MG63 (cell line): ENCODE results near the gene RNF150. TPM values are rescaled to one million over a fixed set of nuclear protein-coding genes. Genes with fewer than 3 reads are reported as not detected.
A peak's percentile ranks its signal among the peaks of the same experiment; 100 is the strongest.

Experiments used
- DNase-seq: peaks from one replicate; pipeline ENCODE4 v3.0.0-alpha.2; 2020
- H3K27me3 ChIP-seq: fragments of 250-450 bp; sonication (Bioruptor Pico); 2 replicates; pipeline ENCODE4 v1.5.1; 2020; ENCODE audit warnings: mild to moderate bottlenecking, moderate library complexity
- H3K36me3 ChIP-seq: fragments of 250-450 bp; sonication (Bioruptor Pico); 2 replicates; pipeline ENCODE4 v1.5.1; 2020; ENCODE audit warnings: mild to moderate bottlenecking, moderate library complexity
- H3K4me3 ChIP-seq: fragments of 250-450 bp; sonication (Bioruptor Pico); 2 replicates; pipeline ENCODE4 v1.5.1; 2020; ENCODE audit warnings: mild to moderate bottlenecking, moderate library complexity
- H3K9me3 ChIP-seq: fragments of 250-450 bp; sonication (Bioruptor Pico); 2 replicates; pipeline ENCODE4 v1.5.1; 2020; ENCODE audit warnings: mild to moderate bottlenecking, moderate library complexity
- total RNA-seq: library from RNA; depleted of rRNA; stranded (reverse); fragments of >200 nt; shearing (Covaris generic); gene quantifications from 2 replicates; pipeline ENCODE4 v1.2.3, GENCODE V29; 2014; ENCODE audit warnings: low replicate concordance

RNF150 gene
- total RNA-seq, 1 experiment from 2014 or later = 7.4 TPM

GRCh38 chr4:140861359-140862176, 271.7 kb downstream of the RNF150 start:
- Histone ChIP-seq H3K36me3 (0 out of 2 replicates have a peak, but pooled peaks cover 3% of the 10 kb centered on the region), H3K9me3 (no peaks in the 10 kb centered on the region), H3K27me3 (no peaks in the 10 kb centered on the region), H3K4me3 (no peak overlapping the region)
- DNase-seq = peak; percentile 40

GRCh38 chr4:140858897-140859296, 274.4 kb downstream of the RNF150 start:
- Histone ChIP-seq H3K27me3 (no peaks in the 10 kb centered on the region), H3K4me3 (no peak overlapping the region), H3K9me3 (no peaks in the 10 kb centered on the region), H3K36me3 (no peaks in the 10 kb centered on the region)
- no peak for DNase-seq

GRCh38 chr4:140857111-140857510, 276.2 kb downstream of the RNF150 start:
- H3K27me3 ChIP-seq = no peaks in the 10 kb centered on the region

GRCh38 chr4:140856621-140857062, 276.6 kb downstream of the RNF150 start:
- peak; percentile 62 for DNase-seq
- Histone ChIP-seq H3K9me3 (no peaks in the 10 kb centered on the region), H3K27me3 (no peaks in the 10 kb centered on the region)

More at GRCh38 chr4:140857111-140857510, 276.2 kb downstream of the RNF150 start:
- Histone ChIP-seq H3K36me3 (no peaks in the 10 kb centered on the region), H3K9me3 (no peaks in the 10 kb centered on the region), H3K4me3 (no peak overlapping the region)
- DNase-seq = no peak

GRCh38 chr4:140854168-140854567, 279.1 kb downstream of the RNF150 start:
- Histone ChIP-seq H3K36me3 (no peaks in the 10 kb centered on the region), H3K4me3 (no peak overlapping the region), H3K9me3 (no peaks in the 10 kb centered on the region), H3K27me3 (no peaks in the 10 kb centered on the region)
- DNase-seq = no peak

More at GRCh38 chr4:140856621-140857062, 276.6 kb downstream of the RNF150 start:
- Histone ChIP-seq H3K4me3 (no peak overlapping the region), H3K36me3 (no peaks in the 10 kb centered on the region)

GRCh38 chr4:140851804-140852203, 281.5 kb downstream of the RNF150 start:
- H3K4me3 ChIP-seq = no peak overlapping the region
- no peaks in the 10 kb centered on the region for H3K36me3 ChIP-seq
- no peak for DNase-seq
- no peaks in the 10 kb centered on the region for H3K27me3 ChIP-seq
- no peaks in the 10 kb centered on the region for H3K9me3 ChIP-seq

GRCh38 chr4:140851032-140851636, 282.1 kb downstream of the RNF150 start:
- H3K9me3 ChIP-seq = no peaks in the 10 kb centered on the region
- H3K4me3 ChIP-seq = no peak overlapping the region
- no peak for DNase-seq
- no peaks in the 10 kb centered on the region for H3K36me3 ChIP-seq
- no peaks in the 10 kb centered on the region for H3K27me3 ChIP-seq

GRCh38 chr4:140849526-140849925, 283.7 kb downstream of the RNF150 start:
- Histone ChIP-seq H3K27me3 (no peaks in the 10 kb centered on the region), H3K36me3 (no peaks in the 10 kb centered on the region), H3K4me3 (no peak overlapping the region), H3K9me3 (no peaks in the 10 kb centered on the region)
- no peak for DNase-seq

- no peaks in the 10 kb centered on the region for H3K27me3 ChIP-seq
- H3K36me3 ChIP-seq = no peaks in the 10 kb centered on the region
- DNase-seq = no peak
- no peaks in the 10 kb centered on the region for H3K9me3 ChIP-seq
- no peak overlapping the region for H3K4me3 ChIP-seq
Observed at GRCh38 chr4:140846736-140847135, 286.5 kb downstream of the RNF150 start.

- no peaks in the 10 kb centered on the region for H3K27me3 ChIP-seq
Observed at GRCh38 chr4:140844061-140844460, 289.2 kb downstream of the RNF150 start.

GRCh38 chr4:140841186-140841585, 292.1 kb downstream of the RNF150 start:
- Histone ChIP-seq H3K36me3 (no peaks in the 10 kb centered on the region), H3K4me3 (no peak overlapping the region), H3K9me3 (no peaks in the 10 kb centered on the region), H3K27me3 (no peaks in the 10 kb centered on the region)
- no peak for DNase-seq

More at GRCh38 chr4:140844061-140844460, 289.2 kb downstream of the RNF150 start:
- H3K36me3 ChIP-seq = no peaks in the 10 kb centered on the region
- no peak overlapping the region for H3K4me3 ChIP-seq
- DNase-seq = no peak
- no peaks in the 10 kb centered on the region for H3K9me3 ChIP-seq

- Histone ChIP-seq H3K4me3 (no peak overlapping the region), H3K36me3 (no peaks in the 10 kb centered on the region), H3K27me3 (no peaks in the 10 kb centered on the region), H3K9me3 (no peaks in the 10 kb centered on the region)
- DNase-seq = no peak
Observed at GRCh38 chr4:140839888-140840790, 293.1 kb downstream of the RNF150 start.

GRCh38 chr4:140839406-140839805, 293.9 kb downstream of the RNF150 start:
- no peaks in the 10 kb centered on the region for H3K27me3 ChIP-seq
- DNase-seq = no peak
- H3K9me3 ChIP-seq = no peaks in the 10 kb centered on the region

GRCh38 chr4:140837736-140838135, 295.5 kb downstream of the RNF150 start:
- no peaks in the 10 kb centered on the region for H3K27me3 ChIP-seq
- no peaks in the 10 kb centered on the region for H3K36me3 ChIP-seq
- no peak overlapping the region for H3K4me3 ChIP-seq
- no peaks in the 10 kb centered on the region for H3K9me3 ChIP-seq
- no peak for DNase-seq

More at GRCh38 chr4:140839406-140839805, 293.9 kb downstream of the RNF150 start:
- Histone ChIP-seq H3K4me3 (no peak overlapping the region), H3K36me3 (no peaks in the 10 kb centered on the region)

- no peaks in the 10 kb centered on the region for H3K36me3 ChIP-seq
- DNase-seq = no peak
- no peaks in the 10 kb centered on the region for H3K27me3 ChIP-seq
- H3K4me3 ChIP-seq = no peak overlapping the region
- H3K9me3 ChIP-seq = no peaks in the 10 kb centered on the region
Observed at GRCh38 chr4:140834839-140835495, 298.3 kb downstream of the RNF150 start.

- no peaks in the 10 kb centered on the region for H3K36me3 ChIP-seq
Observed at GRCh38 chr4:140833280-140833679, 300.0 kb downstream of the RNF150 start.

More at GRCh38 chr4:140833280-140833679, 300.0 kb downstream of the RNF150 start:
- Histone ChIP-seq H3K9me3 (no peaks in the 10 kb centered on the region), H3K4me3 (no peak overlapping the region), H3K27me3 (no peaks in the 10 kb centered on the region)
- DNase-seq = no peak
